Left ventricle myocardium inferior (tissue), 1 donor: ENCODE data around the gene MUC7. TPM values are rescaled to one million over a fixed set of nuclear protein-coding genes. Genes with fewer than 3 reads are reported as not detected.

ENCODE experiments used
- DNase-seq: peaks from one replicate; pipeline ENCODE4 v3.0.0-alpha.2; 2020
- H3K27ac ChIP-seq: fragments of 200-600 bp; replicated peaks from 2 replicates; pipeline ENCODE4 v1.8.0; 2021
- H3K27me3 ChIP-seq: fragments of 200-600 bp; 2 replicates; pipeline ENCODE4 v1.8.0; 2021; ENCODE audit warnings: low read depth
- H3K36me3 ChIP-seq: fragments of 200-600 bp; 2 replicates; pipeline ENCODE4 v1.8.0; 2021
- H3K4me1 ChIP-seq: fragments of 200-600 bp; 2 replicates; pipeline ENCODE4 v1.8.0; 2021
- H3K4me3 ChIP-seq: fragments of 200-600 bp; 2 replicates; pipeline ENCODE4 v1.8.0; 2021; ENCODE audit warnings: mild to moderate bottlenecking, moderate library complexity
- H3K9me3 ChIP-seq: fragments of 200-600 bp; replicated peaks from 2 replicates; pipeline ENCODE4 v1.8.0; 2021
- CTCF ChIP-seq: fragments of 200-600 bp; IDR thresholded peaks from 2 replicates; pipeline ENCODE4 v1.8.0; 2021; ENCODE audit warnings: antibody characterized with exemption, mild to moderate bottlenecking, borderline replicate concordance
- intact Hi-C: fragments of 100-400 bp; cut with micrococcal nuclease; formaldehyde crosslinking; loops from one replicate; pipeline ENCODE4 v1.11.0; 2022
- total RNA-seq: library from RNA; stranded (reverse); fragmentation: NEBNext Ultra II Directional; extraction: Animal tissue kit (Norgen Biotek cat#: 25700); gene quantifications from one replicate; pipeline ENCODE4 v1.2.1, GENCODE V29; 2021
- donor health status: DM: no; HTN: yes; CAD: no; lungs with severe emphysema.

Gene MUC7
- total RNA-seq, 1 donor from 2014 or later, result not detected

DNA sequence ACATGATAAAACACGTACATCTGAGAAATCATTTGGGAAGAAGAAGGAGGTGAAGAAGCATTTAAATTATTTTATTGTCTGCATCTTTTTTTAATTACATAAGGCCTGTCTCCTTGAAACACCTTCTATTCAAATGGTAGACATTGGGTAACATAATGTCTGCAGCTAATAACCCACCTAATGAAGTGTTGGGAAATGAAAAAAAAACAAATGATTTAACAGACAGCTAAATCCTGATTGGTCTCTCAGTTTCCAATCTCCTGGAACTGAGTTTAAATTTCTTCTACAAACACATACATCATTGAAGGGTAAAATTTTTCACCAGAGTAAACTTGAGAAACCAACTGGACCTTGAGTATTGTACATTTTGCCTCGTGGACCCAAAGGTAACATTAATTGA, 46.3 kb downstream of the MUC7 start, which contains the start of gene AMTN:
Gene AMTN, plus strand, starts transcription at position 301 of the 400 bp plus-strand sequence. CDS start 209 bp downstream, outside the sequence.
- no peak for TF ChIP-seq CTCF
- intact Hi-C loops, result no loop called here

DNA sequence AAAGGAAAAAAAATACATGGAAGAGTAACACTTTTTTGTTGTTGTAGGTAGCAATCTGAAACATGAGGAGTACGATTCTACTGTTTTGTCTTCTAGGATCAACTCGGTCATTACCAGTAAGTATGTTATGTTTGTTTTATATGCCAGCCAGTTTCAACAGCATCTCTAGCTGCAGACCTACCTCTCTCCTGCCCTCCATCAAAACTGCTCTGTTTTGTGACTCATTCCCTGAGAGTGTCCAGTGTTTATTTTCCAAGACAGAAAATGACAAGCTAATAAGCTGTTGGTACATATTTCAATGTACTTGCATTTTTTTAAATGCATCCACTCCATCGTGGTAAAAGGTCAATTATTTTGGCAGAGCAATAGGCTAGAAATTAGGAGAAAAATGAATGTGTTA, 46.7 kb downstream of the MUC7 start:
- Histone ChIP-seq H3K36me3 (no peaks in the 10 kb centered on the region), H3K4me1 (no peaks in the 10 kb centered on the region), H3K4me3 (no peak overlapping the region), H3K27ac (no peak overlapping the region), H3K9me3 (no peaks in the 10 kb centered on the region), H3K27me3 (peaks cover 3% of the 10 kb centered on the region)
- intact Hi-C loops, result no loop called here
- no peak for DNase-seq
- TF ChIP-seq CTCF, result no peak

More for the DNA sequence above, 46.3 kb downstream of the MUC7 start, which contains the start of gene AMTN:
- no peak for DNase-seq
- peaks cover 3% of the 10 kb centered on the region for H3K27me3 ChIP-seq
- no peaks in the 10 kb centered on the region for H3K9me3 ChIP-seq
- no peaks in the 10 kb centered on the region for H3K36me3 ChIP-seq
- no peak within 1 kb of the TSS for H3K4me3 ChIP-seq
- no peak within 1 kb of the TSS for H3K27ac ChIP-seq
- no peaks in the 10 kb centered on the region for H3K4me1 ChIP-seq

DNA sequence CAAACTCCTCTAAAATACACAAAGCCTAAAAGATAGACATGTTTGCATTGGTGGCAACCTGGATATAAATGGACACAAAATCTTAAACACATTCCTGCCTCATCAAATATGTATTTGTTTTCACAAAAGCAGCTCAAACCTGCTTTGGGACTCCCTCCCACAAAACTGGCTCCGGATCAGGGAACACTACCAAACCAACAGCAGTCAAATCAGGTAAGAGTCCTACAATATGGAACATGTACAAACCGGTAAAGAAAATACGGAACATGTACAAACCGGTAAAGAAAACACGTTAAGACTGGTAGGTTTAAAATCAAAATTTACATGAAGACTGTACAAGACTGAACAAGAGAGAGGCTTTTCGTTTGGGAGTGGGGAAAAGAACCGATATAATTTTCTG, 50.6 kb downstream of the MUC7 start:
- no peak for DNase-seq
- Histone ChIP-seq H3K9me3 (no peaks in the 10 kb centered on the region), H3K27me3 (no peaks in the 10 kb centered on the region), H3K27ac (no peak overlapping the region), H3K4me1 (no peaks in the 10 kb centered on the region), H3K36me3 (no peaks in the 10 kb centered on the region), H3K4me3 (no peak overlapping the region)
- no peak for TF ChIP-seq CTCF
- intact Hi-C loops, result no loop called here

- intact Hi-C loops, result no loop called here
- DNase-seq, result no peak
- TF ChIP-seq CTCF, result no peak
- H3K36me3 ChIP-seq, result no peaks in the 10 kb centered on the region
- H3K9me3 ChIP-seq, result no peaks in the 10 kb centered on the region
- H3K4me3 ChIP-seq, result no peak overlapping the region
- no peak overlapping the region for H3K27ac ChIP-seq
- H3K4me1 ChIP-seq, result no peaks in the 10 kb centered on the region
- peaks cover 9% of the 10 kb centered on the region for H3K27me3 ChIP-seq
These were observed 59.0 kb downstream of the MUC7 start for GRCh38 chr4:70530997-70531396.

GRCh38 chr4:70531981-70532380, 60.0 kb downstream of the MUC7 start:
- Histone ChIP-seq H3K27me3 (peaks cover 9% of the 10 kb centered on the region), H3K4me1 (no peaks in the 10 kb centered on the region), H3K27ac (no peak overlapping the region), H3K4me3 (no peak overlapping the region), H3K9me3 (no peaks in the 10 kb centered on the region), H3K36me3 (no peaks in the 10 kb centered on the region)
- intact Hi-C loops, result no loop called here
- TF ChIP-seq CTCF, result no peak
- no peak for DNase-seq

Other genes starting within 250 kb of the MUC7 start
- gene FDCSP, start 246.1 kb upstream of the MUC7 start, total RNA-seq, result not detected
- gene CSN3, start 229.6 kb upstream of the MUC7 start, total RNA-seq, result not detected
- gene CABS1, start 137.2 kb upstream of the MUC7 start, total RNA-seq, result not detected
- gene SMR3A, start 111.4 kb upstream of the MUC7 start, total RNA-seq, result not detected
- gene SMR3B, start 89.1 kb upstream of the MUC7 start, total RNA-seq, result not detected
- gene OPRPN, start 74.3 kb upstream of the MUC7 start, total RNA-seq, result not detected
- not detected for gene AMTN, start 46.4 kb downstream of the MUC7 start, total RNA-seq
- not detected for gene AMBN, start 120.1 kb downstream of the MUC7 start, total RNA-seq
- gene ENAM, start 156.5 kb downstream of the MUC7 start, total RNA-seq, result 6.2 TPM
- 6.9 TPM for gene JCHAIN, start 194.3 kb downstream of the MUC7 start, total RNA-seq
- gene UTP3, start 216.3 kb downstream of the MUC7 start, total RNA-seq, result 15.8 TPM
- 20.5 TPM for gene RUFY3, start 249.8 kb downstream of the MUC7 start, total RNA-seq